Osteocyte (in vitro differentiated cells): ENCODE measurements around the gene ESRRA. TPM values are rescaled to one million over a fixed set of nuclear protein-coding genes. Genes with fewer than 3 reads are reported as not detected.

ENCODE experiments used
- DNase-seq: peaks from one replicate; pipeline ENCODE4 v3.0.0; 2021; ENCODE audit warnings: mixed read lengths; ENCODE audit not compliant: unreplicated experiment; ENCODE audit errors: extremely low spot score
- H3K27ac Mint-ChIP-seq: one replicate; pipeline ENCODE4 v1.8.0; 2021; ENCODE audit warnings: mild to moderate bottlenecking, mixed read lengths; ENCODE audit not compliant: unreplicated experiment
- H3K27me3 Mint-ChIP-seq: one replicate; pipeline ENCODE4 v1.8.0; 2021; ENCODE audit warnings: mixed read lengths; ENCODE audit not compliant: unreplicated experiment
- H3K36me3 Mint-ChIP-seq: one replicate; pipeline ENCODE4 v1.8.0; 2021; ENCODE audit warnings: mixed read lengths; ENCODE audit not compliant: unreplicated experiment
- H3K4me1 Mint-ChIP-seq: one replicate; pipeline ENCODE4 v1.8.0; 2021; ENCODE audit warnings: mixed read lengths; ENCODE audit not compliant: unreplicated experiment
- H3K4me3 Mint-ChIP-seq: one replicate; pipeline ENCODE4 v1.8.0; 2021; ENCODE audit warnings: mild to moderate bottlenecking, moderate library complexity, mixed read lengths; ENCODE audit not compliant: unreplicated experiment
- H3K9me3 Mint-ChIP-seq: one replicate; pipeline ENCODE4 v1.8.0; 2021; ENCODE audit warnings: mixed read lengths; ENCODE audit not compliant: unreplicated experiment
- long read RNA-seq: library from polyadenylated mRNA; unstranded; transcript quantifications from one replicate; pipeline ENCODE4 v2.0.0, GENCODE V29; 2021
- total RNA-seq: library from RNA; stranded (reverse); gene quantifications from 2 replicates; pipeline ENCODE4 v1.2.1, GENCODE V29; 2021
- TF ChIP-seq, protein P1 (sequence below): fragments of 200-600 bp; sonication (generic); IDR thresholded peaks from 2 replicates; pipeline ENCODE4 v1.5.0; 2021; ENCODE audit warnings: antibody characterized with exemption, mild to moderate bottlenecking, moderate library complexity

ESRRA gene
- 32.7 and 37.4 TPM in 2 replicates for total RNA-seq
- long read RNA-seq, partial matches to known transcripts = 0 of 2 reads
- long read RNA-seq, other reads (novel, unspliced or antisense) = 2 of 2 reads

DNA sequence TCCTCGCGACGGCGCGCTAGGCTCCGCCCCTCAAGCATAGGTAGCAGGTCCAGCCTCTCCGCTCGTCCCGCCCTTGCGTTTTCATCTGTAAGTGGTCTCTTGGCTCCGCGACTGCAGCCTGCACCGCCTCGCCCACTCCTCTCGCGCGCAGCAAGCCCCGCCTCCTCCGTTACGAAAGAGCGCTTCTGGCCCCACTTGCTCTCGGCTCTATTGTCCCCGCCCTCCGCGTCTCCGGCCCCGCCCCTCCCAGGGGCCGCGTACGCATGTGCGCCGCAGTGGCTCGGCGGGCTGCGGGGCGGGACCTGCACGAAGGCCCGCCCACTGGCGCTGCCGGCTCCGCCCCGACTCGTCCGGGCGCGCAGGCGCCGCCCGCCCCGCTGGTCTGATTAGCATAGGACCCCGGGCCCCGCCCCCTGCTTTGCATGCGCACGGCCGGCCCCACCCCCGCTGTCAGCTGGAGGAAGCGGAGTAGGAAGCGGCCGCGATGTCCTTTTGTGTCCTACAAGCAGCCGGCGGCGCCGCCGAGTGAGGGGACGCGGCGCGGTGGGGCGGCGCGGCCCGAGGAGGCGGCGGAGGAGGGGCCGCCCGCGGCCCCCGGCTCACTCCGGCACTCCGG is at the start of gene ESRRA:
Gene ESRRA (plus strand): TSS at position 450 of the 616 bp plus-strand sequence. CDS start 1,656 bp downstream, outside the sequence.
- TF ChIP-seq, protein P1, sequence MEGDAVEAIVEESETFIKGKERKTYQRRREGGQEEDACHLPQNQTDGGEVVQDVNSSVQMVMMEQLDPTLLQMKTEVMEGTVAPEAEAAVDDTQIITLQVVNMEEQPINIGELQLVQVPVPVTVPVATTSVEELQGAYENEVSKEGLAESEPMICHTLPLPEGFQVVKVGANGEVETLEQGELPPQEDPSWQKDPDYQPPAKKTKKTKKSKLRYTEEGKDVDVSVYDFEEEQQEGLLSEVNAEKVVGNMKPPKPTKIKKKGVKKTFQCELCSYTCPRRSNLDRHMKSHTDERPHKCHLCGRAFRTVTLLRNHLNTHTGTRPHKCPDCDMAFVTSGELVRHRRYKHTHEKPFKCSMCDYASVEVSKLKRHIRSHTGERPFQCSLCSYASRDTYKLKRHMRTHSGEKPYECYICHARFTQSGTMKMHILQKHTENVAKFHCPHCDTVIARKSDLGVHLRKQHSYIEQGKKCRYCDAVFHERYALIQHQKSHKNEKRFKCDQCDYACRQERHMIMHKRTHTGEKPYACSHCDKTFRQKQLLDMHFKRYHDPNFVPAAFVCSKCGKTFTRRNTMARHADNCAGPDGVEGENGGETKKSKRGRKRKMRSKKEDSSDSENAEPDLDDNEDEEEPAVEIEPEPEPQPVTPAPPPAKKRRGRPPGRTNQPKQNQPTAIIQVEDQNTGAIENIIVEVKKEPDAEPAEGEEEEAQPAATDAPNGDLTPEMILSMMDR = no peak
- H3K36me3 Mint-ChIP-seq = no peaks in the 10 kb centered on the region
- H3K4me1 Mint-ChIP-seq = peaks cover 25% of the 10 kb centered on the region
- no peaks in the 10 kb centered on the region for H3K9me3 Mint-ChIP-seq
- H3K27me3 Mint-ChIP-seq = peaks cover 3% of the 10 kb centered on the region
- DNase-seq = peak; percentile 100
- H3K27ac Mint-ChIP-seq = peak within 1 kb of the TSS; percentile 96
- H3K4me3 Mint-ChIP-seq = peak within 1 kb of the TSS; percentile 91

DNA sequence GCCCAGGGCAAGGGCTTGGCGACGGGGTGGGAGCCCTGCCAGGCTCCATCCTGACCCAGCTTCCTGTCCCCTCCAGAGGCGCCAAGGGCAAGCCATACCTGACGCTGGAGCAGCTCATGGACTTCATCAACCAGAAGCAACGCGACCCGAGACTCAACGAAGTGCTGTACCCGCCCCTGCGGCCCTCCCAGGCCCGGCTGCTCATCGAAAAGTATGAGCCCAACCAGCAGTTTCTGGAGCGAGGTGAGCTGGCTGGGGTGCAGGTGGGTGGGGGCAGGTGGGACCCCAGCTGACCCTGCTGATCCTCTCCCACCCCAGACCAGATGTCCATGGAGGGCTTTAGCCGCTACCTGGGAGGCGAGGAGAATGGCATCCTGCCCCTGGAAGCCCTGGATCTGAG is 49.0 kb upstream of the ESRRA start:
- H3K27me3 Mint-ChIP-seq = no peaks in the 10 kb centered on the region
- H3K36me3 Mint-ChIP-seq = peaks cover 9% of the 10 kb centered on the region
- H3K4me1 Mint-ChIP-seq = peaks cover 19% of the 10 kb centered on the region
- no peak for DNase-seq
- H3K9me3 Mint-ChIP-seq = no peaks in the 10 kb centered on the region
- no peak overlapping the region for H3K4me3 Mint-ChIP-seq
- no peak overlapping the region for H3K27ac Mint-ChIP-seq
- TF ChIP-seq, protein P1 = no peak

DNA sequence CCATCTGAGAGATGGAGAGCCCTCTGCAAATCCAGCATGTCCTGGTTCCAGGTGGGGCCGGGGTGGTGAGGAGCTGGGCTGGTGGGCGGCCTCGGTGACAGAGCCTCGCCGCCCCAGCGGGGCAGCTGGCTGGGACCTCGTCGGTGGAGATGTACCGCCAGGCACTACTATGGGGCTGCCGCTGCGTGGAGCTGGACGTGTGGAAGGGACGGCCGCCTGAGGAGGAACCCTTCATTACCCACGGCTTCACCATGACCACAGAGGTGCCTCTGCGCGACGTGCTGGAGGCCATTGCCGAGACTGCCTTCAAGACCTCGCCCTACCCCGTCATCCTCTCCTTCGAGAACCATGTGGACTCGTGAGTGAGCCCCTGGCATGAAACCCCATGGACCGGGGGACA is 47.0 kb upstream of the ESRRA start:
- no peak for DNase-seq
- TF ChIP-seq, protein P1 = no peak
- Mint-ChIP-seq H3K36me3 (peaks cover 16% of the 10 kb centered on the region), H3K4me1 (peaks cover 13% of the 10 kb centered on the region), H3K4me3 (no peak overlapping the region), H3K27me3 (no peaks in the 10 kb centered on the region), H3K9me3 (no peaks in the 10 kb centered on the region), H3K27ac (no peak overlapping the region)

DNA sequence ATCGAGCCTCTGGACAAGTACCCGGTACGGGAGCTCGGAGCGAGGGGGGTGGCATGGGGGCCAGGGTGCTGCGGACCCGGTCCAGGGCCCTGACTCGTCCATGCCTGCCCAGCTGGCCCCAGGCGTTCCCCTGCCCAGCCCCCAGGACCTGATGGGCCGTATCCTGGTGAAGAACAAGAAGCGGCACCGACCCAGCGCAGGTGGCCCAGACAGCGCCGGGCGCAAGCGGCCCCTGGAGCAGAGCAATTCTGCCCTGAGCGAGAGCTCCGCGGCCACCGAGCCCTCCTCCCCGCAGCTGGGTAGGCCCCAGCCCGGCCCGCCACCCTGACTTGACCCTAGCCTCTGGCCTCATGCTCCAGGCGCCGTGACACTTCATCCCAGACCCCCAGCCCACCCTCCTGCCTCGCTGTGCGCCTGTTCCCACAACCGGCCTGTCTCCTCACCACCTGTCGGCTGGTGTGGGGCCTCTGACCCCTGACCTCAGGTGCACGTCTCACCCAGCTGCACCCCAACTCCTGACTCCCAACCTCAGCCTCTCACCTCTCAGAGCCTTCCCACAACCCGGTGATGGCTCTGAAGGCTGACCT is 46.3 kb upstream of the ESRRA start:
- TF ChIP-seq, protein P1 = no peak
- DNase-seq = no peak
- Mint-ChIP-seq H3K4me1 (peaks cover 6% of the 10 kb centered on the region), H3K9me3 (no peaks in the 10 kb centered on the region), H3K27ac (no peak overlapping the region), H3K27me3 (no peaks in the 10 kb centered on the region), H3K36me3 (peaks cover 16% of the 10 kb centered on the region), H3K4me3 (no peak overlapping the region)

DNA sequence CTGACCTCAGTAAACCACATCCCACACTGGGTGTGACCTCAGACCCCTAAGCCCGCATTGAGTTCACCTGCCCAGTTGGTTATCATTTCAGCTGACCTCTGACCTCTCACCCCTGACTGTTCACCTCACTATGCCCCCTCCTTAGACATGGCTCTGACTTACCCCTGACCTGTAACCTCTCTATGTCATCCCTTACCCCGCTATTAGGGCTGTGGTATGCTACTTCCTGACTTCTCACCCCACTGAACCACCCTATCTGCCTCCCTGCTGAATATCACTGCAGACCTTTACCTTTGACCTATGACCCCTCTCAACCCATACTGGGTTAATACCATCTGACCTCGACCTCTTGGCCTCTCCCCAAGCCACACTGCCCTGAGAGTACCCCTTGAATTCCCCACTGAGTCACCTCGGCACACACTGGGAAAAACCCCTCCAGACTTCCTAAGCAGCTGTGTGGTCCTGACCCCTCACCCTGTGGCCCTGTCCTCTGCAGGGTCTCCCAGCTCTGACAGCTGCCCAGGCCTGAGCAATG is 45.7 kb upstream of the ESRRA start:
- Mint-ChIP-seq H3K9me3 (no peaks in the 10 kb centered on the region), H3K4me1 (peaks cover 5% of the 10 kb centered on the region), H3K27ac (no peak overlapping the region), H3K4me3 (no peak overlapping the region), H3K36me3 (peaks cover 16% of the 10 kb centered on the region), H3K27me3 (no peaks in the 10 kb centered on the region)
- TF ChIP-seq, protein P1 = no peak
- no peak for DNase-seq
